ENCODE measurements around the gene DENND1C. TPM values are rescaled to one million over a fixed set of nuclear protein-coding genes. Genes with fewer than 3 reads are reported as not detected.

DENND1C gene
- total RNA-seq, 1 donor from 2014 or later: 8.7 TPM

GRCh38 chr19:6451583-6452222 lies 29.9 kb downstream of the DENND1C start:
- Histone ChIP-seq H3K4me1 (no peaks in the 10 kb centered on the region), H3K36me3 (no peaks in the 10 kb centered on the region), H3K9me3 (peaks cover 4% of the 10 kb centered on the region), H3K27me3 (no peaks in the 10 kb centered on the region), H3K4me3 (no peak overlapping the region), H3K27ac (no peak overlapping the region)
- DNase-seq (no peak), ATAC-seq (no peak)
- TF ChIP-seq, protein P1, sequence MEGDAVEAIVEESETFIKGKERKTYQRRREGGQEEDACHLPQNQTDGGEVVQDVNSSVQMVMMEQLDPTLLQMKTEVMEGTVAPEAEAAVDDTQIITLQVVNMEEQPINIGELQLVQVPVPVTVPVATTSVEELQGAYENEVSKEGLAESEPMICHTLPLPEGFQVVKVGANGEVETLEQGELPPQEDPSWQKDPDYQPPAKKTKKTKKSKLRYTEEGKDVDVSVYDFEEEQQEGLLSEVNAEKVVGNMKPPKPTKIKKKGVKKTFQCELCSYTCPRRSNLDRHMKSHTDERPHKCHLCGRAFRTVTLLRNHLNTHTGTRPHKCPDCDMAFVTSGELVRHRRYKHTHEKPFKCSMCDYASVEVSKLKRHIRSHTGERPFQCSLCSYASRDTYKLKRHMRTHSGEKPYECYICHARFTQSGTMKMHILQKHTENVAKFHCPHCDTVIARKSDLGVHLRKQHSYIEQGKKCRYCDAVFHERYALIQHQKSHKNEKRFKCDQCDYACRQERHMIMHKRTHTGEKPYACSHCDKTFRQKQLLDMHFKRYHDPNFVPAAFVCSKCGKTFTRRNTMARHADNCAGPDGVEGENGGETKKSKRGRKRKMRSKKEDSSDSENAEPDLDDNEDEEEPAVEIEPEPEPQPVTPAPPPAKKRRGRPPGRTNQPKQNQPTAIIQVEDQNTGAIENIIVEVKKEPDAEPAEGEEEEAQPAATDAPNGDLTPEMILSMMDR (IDR thresholded peaks at IDR 0.05): no peak
- intact Hi-C loops (cut with DNase I): no loop called here

GRCh38 chr19:6450166-6450565 lies 31.4 kb downstream of the DENND1C start:
- H3K36me3 ChIP-seq: no peaks in the 10 kb centered on the region
- no peak for DNase-seq
- no peak overlapping the region for H3K27ac ChIP-seq

GRCh38 chr19:6448045-6448444 lies 33.5 kb downstream of the DENND1C start:
- ATAC-seq (no peak), DNase-seq (no peak)
- Histone ChIP-seq H3K27me3 (no peaks in the 10 kb centered on the region), H3K36me3 (no peaks in the 10 kb centered on the region), H3K9me3 (no peaks in the 10 kb centered on the region), H3K4me3 (no peak overlapping the region), H3K4me1 (no peaks in the 10 kb centered on the region), H3K27ac (no peak overlapping the region)
- TF ChIP-seq, protein P1 (IDR thresholded peaks at IDR 0.05): no peak
- intact Hi-C loops (cut with DNase I): no loop called here

More at GRCh38 chr19:6450166-6450565, 31.4 kb downstream of the DENND1C start:
- ATAC-seq: no peak
- intact Hi-C loops (cut with DNase I): no loop called here
- H3K4me1 ChIP-seq: no peaks in the 10 kb centered on the region
- TF ChIP-seq, protein P1 (IDR thresholded peaks at IDR 0.05): no peak
- H3K9me3 ChIP-seq: peaks cover 4% of the 10 kb centered on the region
- H3K27me3 ChIP-seq: no peaks in the 10 kb centered on the region
- no peak overlapping the region for H3K4me3 ChIP-seq

DNA sequence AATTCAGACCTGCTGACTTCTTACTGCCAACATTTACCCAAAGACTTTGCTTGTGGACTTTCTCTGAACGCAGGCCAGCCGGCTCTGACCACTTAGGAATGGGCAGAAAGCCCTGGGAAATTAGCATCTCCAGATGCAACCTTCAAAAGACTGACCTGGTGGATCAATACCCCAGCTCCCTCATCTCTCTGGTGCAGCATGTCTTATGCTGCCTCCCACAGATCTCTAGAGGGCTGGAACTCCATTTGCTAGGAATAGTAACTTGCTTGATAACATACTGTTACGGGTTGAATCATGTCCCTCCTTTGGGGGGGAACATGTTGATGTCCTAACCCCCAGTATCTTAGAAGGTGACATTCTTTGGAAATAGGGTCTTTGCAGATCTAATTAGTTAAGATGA lies 35.1 kb downstream of the DENND1C start:
- TF ChIP-seq, protein P1 (IDR thresholded peaks at IDR 0.05): no peak
- Histone ChIP-seq H3K9me3 (no peaks in the 10 kb centered on the region), H3K4me1 (no peaks in the 10 kb centered on the region), H3K4me3 (no peak overlapping the region), H3K27ac (no peak overlapping the region), H3K27me3 (no peaks in the 10 kb centered on the region), H3K36me3 (no peaks in the 10 kb centered on the region)
- ATAC-seq: no peak
- intact Hi-C loops (cut with DNase I): no loop called here
- no peak for DNase-seq

DNA sequence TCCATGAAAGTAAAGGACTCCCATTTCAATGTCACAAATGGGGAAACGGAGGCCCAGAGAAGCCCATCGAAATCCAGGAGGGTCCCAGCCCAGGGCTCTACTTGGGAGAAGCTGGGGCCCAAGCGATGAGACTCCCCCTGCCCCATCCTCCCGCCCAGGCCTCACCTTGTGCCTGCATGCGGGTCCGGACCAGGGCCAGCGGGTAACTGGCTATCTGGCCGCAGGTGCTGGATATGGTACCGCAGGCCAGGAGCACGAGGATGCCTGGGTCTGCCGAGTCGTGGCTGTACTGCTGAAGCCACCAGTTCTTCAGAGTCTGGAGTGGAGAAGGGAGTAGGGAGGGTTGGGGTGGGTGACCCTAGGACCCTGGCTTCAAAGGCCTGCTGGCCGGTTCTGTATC lies 37.6 kb downstream of the DENND1C start:
- H3K27ac ChIP-seq: no peak overlapping the region
- H3K4me3 ChIP-seq: no peak overlapping the region
- H3K9me3 ChIP-seq: no peaks in the 10 kb centered on the region
- DNase-seq: no peak
- ATAC-seq: no peak
- H3K36me3 ChIP-seq: no peaks in the 10 kb centered on the region
- TF ChIP-seq, protein P1 (IDR thresholded peaks at IDR 0.05): no peak
- no peaks in the 10 kb centered on the region for H3K27me3 ChIP-seq
- intact Hi-C loops (cut with DNase I): no loop called here
- no peaks in the 10 kb centered on the region for H3K4me1 ChIP-seq
